GM19099 (cell line): ENCODE measurements around the gene PIMREG.

Source experiments
- POLR2A ChIP-seq: IDR thresholded peaks from 3 replicates; pipeline ENCODE4 v1.6.1; 2011; ENCODE audit warnings: low read depth; ENCODE audit not compliant: insufficient read length; ENCODE audit errors: extremely low read depth

PIMREG gene

GRCh38 chr17:6443692-6444570 is at the start of gene PIMREG:
TSS of gene PIMREG (plus strand) at chr17:6444455. CDS start at chr17:6445111, 656 bp downstream.
- peak; percentile 82 for TF ChIP-seq POLR2A

GRCh38 chr17:6398955-6399354 is 45.3 kb upstream of the PIMREG start:
- TF ChIP-seq POLR2A: no peak

GRCh38 chr17:6402258-6402657 is 42.0 kb upstream of the PIMREG start:
- TF ChIP-seq POLR2A: no peak

GRCh38 chr17:6408276-6408675 is 36.0 kb upstream of the PIMREG start:
- TF ChIP-seq POLR2A: no peak

GRCh38 chr17:6408735-6409134 is 35.5 kb upstream of the PIMREG start:
- TF ChIP-seq POLR2A: no peak

- TF ChIP-seq POLR2A: no peak
These were observed 31.2 kb upstream of the PIMREG start for GRCh38 chr17:6413065-6413464.

- no peak for TF ChIP-seq POLR2A
These were observed 28.6 kb upstream of the PIMREG start for GRCh38 chr17:6415616-6416015.

GRCh38 chr17:6420173-6420641 is 24.0 kb upstream of the PIMREG start:
- TF ChIP-seq POLR2A: no peak

GRCh38 chr17:6421700-6422604 is 22.3 kb upstream of the PIMREG start:
- TF ChIP-seq POLR2A: no peak

- TF ChIP-seq POLR2A: no peak
These were observed 21.5 kb upstream of the PIMREG start for GRCh38 chr17:6422654-6423241.

- no peak for TF ChIP-seq POLR2A
These were observed 20.3 kb upstream of the PIMREG start for GRCh38 chr17:6423931-6424330.

- TF ChIP-seq POLR2A: no peak
These were observed 18.8 kb upstream of the PIMREG start for GRCh38 chr17:6425407-6425806.

- TF ChIP-seq POLR2A: no peak
These were observed 17.7 kb upstream of the PIMREG start for GRCh38 chr17:6426356-6427101.

GRCh38 chr17:6427279-6427781 is 16.9 kb upstream of the PIMREG start:
- no peak for TF ChIP-seq POLR2A
